Neural progenitor cell (in vitro differentiated cells): Measurements from ENCODE around the gene GABBR2.

ENCODE experiments used
- EZH2 ChIP-seq: fragments of 200-600 bp; sonication (generic); IDR thresholded peaks from 2 replicates; pipeline ENCODE4 v1.6.1; 2017; ENCODE audit warnings: antibody characterized with exemption, mild to moderate bottlenecking, moderate library complexity
- EZH2phosphoT487 ChIP-seq: fragments of 200-600 bp; sonication (generic); IDR thresholded peaks from 2 replicates; pipeline ENCODE4 v1.6.1; 2017; ENCODE audit warnings: antibody characterized with exemption
- TF ChIP-seq, protein P1 (sequence below): fragments of 200-600 bp; sonication (generic); IDR thresholded peaks from 2 replicates; pipeline ENCODE4 v1.5.1; 2017; ENCODE audit warnings: antibody characterized with exemption, mild to moderate bottlenecking

- TF ChIP-seq, protein P1, sequence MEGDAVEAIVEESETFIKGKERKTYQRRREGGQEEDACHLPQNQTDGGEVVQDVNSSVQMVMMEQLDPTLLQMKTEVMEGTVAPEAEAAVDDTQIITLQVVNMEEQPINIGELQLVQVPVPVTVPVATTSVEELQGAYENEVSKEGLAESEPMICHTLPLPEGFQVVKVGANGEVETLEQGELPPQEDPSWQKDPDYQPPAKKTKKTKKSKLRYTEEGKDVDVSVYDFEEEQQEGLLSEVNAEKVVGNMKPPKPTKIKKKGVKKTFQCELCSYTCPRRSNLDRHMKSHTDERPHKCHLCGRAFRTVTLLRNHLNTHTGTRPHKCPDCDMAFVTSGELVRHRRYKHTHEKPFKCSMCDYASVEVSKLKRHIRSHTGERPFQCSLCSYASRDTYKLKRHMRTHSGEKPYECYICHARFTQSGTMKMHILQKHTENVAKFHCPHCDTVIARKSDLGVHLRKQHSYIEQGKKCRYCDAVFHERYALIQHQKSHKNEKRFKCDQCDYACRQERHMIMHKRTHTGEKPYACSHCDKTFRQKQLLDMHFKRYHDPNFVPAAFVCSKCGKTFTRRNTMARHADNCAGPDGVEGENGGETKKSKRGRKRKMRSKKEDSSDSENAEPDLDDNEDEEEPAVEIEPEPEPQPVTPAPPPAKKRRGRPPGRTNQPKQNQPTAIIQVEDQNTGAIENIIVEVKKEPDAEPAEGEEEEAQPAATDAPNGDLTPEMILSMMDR: no peak
- TF ChIP-seq EZH2 (no peak), EZH2phosphoT487 (no peak)
Observed at GRCh38 chr9:98472216-98472615, 236.5 kb downstream of the GABBR2 start.
